ENCODE results near the gene MAPKBP1.

The MAPKBP1 gene

DNA sequence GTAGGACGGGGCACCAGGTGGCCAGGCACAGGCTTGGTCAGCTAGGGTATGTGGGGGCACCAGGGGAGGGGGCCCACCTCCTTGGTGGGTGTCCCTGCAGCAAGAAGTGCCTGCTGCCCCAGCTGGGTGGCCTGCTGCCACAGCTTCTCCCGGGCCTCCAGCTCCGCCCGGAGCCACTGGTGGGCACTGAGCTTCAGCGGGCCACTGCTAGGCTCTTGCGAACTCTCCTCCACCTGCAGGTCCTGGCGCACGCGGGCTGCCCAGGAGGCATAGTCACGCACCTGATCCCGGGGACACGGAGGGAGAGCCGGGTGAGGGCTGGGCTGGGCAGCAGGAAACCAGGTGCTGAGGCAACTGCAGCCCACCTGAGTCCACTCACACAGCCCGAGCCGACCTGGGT, 94.0 kb downstream of the MAPKBP1 start:
- DNase-seq = no peak

DNA sequence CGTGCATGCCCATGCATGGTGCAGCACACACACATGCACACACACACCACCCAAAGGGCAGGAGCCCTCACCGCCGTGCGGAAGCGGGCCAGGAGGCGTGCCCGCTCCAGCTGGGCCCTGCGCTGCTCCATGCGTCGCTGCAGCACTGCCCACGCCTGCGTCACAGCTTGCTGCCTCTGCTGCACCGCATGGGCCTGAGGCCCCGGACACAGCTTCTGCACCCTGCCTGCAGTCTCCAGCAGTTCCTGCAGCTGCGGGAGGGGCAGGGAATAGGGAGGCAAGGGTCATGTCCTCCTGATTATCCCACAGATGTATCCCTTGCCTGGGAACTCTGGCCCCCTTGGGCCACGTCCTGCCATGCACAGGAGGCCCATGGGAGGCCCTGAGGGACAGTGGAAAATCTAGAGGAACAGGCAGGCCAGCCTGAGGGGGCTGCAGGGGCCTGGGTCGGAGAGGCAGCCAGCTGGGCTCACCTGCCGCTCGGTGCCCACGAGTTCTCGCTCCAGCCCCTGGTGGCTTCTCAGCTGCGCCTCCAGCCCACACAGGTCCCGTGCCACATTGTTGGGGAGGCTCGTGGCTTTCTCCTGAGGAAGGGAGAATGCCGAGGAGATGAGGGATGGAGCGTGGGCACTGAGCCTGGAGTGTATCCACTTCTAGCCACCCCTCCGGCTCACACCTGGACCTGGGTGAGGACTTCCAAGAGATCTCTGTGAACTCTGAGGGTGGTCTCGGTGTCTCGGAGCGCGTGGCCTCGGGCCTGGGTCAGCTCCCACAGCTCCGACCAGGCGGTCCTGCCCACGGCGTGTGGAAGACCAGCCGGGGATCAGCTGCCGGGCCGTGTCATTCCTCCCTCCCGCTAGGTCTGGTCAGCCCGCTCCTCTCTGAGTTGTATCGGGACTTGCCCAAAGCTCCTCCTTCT, 95.7 kb downstream of the MAPKBP1 start:
- DNase-seq = no peak

GRCh38 chr15:41870689-41871081, 96.4 kb downstream of the MAPKBP1 start:
- DNase-seq = no peak

DNA sequence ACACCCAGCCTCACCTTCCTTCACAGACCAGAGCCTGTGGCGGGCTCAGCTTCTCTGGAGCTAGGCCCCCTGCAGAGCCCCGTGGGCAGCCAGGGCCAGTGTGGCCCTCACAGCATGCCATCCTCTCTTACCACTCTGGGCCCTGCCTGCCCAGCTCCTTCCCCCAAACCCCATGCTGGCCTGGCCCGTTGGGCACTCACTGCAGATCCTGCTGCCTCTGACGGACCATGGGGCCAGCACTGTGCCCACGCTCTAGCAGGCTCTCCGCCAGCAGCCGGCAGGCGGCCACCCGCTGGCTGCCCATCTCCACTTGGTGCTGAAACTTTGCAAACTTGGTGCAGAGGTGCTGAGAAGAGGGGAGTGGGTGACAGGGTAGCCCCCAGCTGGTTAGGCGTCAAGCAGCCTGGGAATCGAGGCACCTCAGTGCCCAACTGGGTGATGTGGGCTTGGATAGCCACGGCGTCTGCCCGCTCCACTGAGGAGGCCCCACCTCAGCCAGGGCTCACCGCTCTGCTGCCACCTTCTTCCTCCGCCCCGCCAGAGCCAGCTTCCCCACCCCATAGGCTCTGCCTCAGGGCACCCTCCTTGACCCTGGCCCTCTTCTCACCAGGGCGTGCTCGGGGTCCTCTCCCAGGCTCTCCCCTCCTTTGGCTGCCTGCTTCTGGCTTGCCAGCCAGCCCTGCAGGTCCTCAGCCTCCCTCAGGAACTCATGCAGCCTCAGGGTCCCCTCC, 97.1 kb downstream of the MAPKBP1 start:
- DNase-seq = no peak

DNA sequence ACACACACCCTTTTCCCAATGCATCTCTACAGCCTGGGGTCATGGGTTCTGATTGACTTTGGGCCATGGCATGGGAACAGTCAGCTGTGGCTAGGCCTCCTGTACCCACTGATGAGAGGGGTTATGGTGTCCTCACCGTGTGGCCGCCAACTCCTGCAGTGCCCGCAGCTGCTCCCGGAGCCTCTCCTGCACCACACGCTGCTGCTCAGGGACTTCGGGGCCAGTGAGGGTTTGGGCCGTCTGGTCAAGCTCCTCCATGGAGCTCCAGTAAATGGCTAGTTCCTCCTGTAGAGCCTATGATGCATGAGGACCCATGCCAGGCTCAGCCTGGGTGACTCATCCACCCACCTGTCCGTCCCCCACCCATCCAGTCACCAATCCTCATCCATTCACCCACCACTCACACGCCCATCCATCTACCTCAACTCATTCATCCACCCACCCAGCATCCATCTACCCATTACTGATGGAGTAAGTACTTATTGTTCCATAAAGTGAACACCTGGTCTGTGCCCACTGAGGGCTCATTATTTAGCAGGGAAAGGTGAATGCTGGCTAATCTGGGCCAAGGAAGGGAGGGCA, 98.0 kb downstream of the MAPKBP1 start:
- DNase-seq = no peak

DNA sequence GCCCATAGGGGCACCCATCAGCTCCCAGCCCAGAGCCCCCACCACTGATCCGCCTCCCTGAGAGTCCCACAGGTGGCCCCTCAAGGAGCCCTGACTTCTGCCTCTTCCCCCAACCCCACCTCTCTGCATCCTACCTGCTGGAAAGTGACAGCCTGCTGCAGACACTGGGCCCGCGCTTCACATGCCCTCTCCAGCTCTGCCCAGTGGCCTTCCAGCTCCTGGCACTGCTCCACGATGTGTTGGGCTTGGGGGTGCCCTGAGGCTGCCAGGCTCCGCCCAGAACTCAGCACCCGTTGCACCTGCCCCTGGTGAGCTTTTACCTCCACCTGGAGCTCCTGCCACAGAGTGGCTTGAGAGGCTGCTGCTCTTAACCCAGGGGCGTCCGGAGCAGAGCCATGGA, 99.4 kb downstream of the MAPKBP1 start:
- DNase-seq = no peak

- no peak for DNase-seq
These were observed 100.5 kb downstream of the MAPKBP1 start for GRCh38 chr15:41874736-41875135.

DNA sequence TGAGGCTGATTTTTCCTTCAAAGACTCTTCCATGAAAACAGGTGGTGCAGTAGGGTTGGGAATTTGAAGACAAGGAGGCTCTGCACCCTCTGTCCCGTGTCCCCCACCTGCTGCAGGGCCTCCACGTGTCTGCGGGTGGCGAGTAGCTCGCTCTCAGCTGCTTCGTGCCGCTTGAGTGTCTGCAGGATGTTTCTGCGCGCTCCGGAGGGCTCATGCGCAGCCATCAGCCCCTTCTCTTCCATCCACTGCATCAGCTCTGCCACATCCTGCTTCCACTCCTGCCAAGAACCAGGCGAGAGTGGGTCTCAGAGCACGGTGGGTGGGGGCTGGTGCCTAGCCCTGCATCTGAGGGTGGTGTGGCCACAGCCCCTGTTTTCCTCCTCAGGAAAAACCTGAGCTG, 101.7 kb downstream of the MAPKBP1 start:
- no peak for DNase-seq

- DNase-seq = no peak
These were observed 102.4 kb downstream of the MAPKBP1 start for GRCh38 chr15:41876689-41877088.

Measured in C1 segment of cervical spinal cord (tissue), 14 donors.